ENCODE data around the gene STMP1.
"Not testable (repeated sequence)": the region's sequence is repeated elsewhere in the genome, so short reads cannot be mapped to it uniquely, and the experiment has no call there.

DNA sequence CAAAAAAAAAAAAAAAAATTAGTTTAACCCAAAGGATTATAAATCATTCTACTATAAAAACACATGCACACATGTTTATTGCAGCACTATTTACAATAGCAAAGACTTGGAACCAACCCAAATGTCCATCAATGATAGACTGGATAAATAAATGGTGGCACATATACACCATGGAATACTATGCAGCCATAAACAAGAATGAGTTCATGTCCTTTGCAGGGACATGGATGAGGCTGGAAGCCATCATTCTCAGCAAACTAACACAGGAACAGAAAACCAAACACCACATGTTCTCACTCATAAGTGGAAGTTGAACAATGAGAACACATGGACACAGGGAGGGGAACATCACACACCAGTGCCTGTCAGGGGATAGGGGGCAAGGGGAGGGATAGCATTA is 22.6 kb upstream of the STMP1 start:
- TF ChIP-seq EP300 (IDR thresholded peaks at IDR 0.05; ENCODE audit: borderline replicate concordance in 1 of 2, low read depth in 2 of 2, low read length in 2 of 2); TEAD4 (IDR thresholded peaks at IDR 0.05; ENCODE audit: low read depth, low read length); SIX5 (IDR thresholded peaks at IDR 0.05; ENCODE audit: low read depth, low read length): not testable (repeated sequence)

Measured in H1 (cell line).